H1 (cell line): ENCODE measurements around the gene TRPV2.

Source experiments
- CTCF ChIP-seq, 3 experiments: IDR thresholded peaks; 1 replicate in 2 of 3; 2 replicates in 1 of 3; pipeline versions ENCODE4 v1.5.1 to v1.6.1; 2011; ENCODE audit warnings: low read length in 3 of 3, mild to moderate bottlenecking in 3 of 3, inconsistent platforms in 2 of 3, low read depth in 1 of 3, moderate library complexity in 1 of 3; ENCODE audit not compliant: insufficient read depth in 1 of 3; ENCODE audit errors: control extremely low read depth in 1 of 3
- EP300 ChIP-seq, 2 experiments: IDR thresholded peaks; 1 replicate in 1 of 2; 2 replicates in 1 of 2; pipeline ENCODE4 v1.6.1; 2011 to 2012; ENCODE audit warnings: low read depth in 2 of 2, low read length in 2 of 2, mild to moderate bottlenecking in 2 of 2, borderline replicate concordance in 1 of 2, inconsistent platforms in 1 of 2, moderate library complexity in 1 of 2
- GABPA ChIP-seq: IDR thresholded peaks from 2 replicates; pipeline ENCODE4 v1.6.1; 2011; ENCODE audit warnings: mild to moderate bottlenecking, low read length, moderate library complexity, borderline replicate concordance; ENCODE audit not compliant: insufficient read depth
- SP1 ChIP-seq: IDR thresholded peaks from 2 replicates; pipeline ENCODE4 v1.6.1; 2011; ENCODE audit warnings: low read depth, low read length
- ZNF274 ChIP-seq: IDR thresholded peaks from 2 replicates; pipeline ENCODE4 v1.7.0; 2012; ENCODE audit warnings: low read length, borderline replicate concordance; ENCODE audit errors: extremely low read depth

- TF ChIP-seq CTCF (IDR thresholded peaks at IDR 0.05; ENCODE audit: control extremely low read depth in 1 of 3, insufficient read depth in 1 of 3, low read depth in 1 of 3, low read length in 3 of 3) = no peak
- TF ChIP-seq ZNF274 = no peak
- TF ChIP-seq SP1 = no peak
- TF ChIP-seq EP300 (IDR thresholded peaks at IDR 0.05; ENCODE audit: borderline replicate concordance in 1 of 2, low read depth in 2 of 2, low read length in 2 of 2) = no peak
- no peak for TF ChIP-seq GABPA
Measured at GRCh38 chr17:16475179-16475704, 59.9 kb downstream of the TRPV2 start.
